Activated T-cell treated with anti-CD3 and anti-CD28 coated beads for 48 hours (primary cell): ENCODE data around the gene TRPM3.

ENCODE experiments used
- DNase-seq: peaks from one replicate; pipeline ENCODE4 v3.0.0-alpha.2; 2020; ENCODE audit warnings: low read depth

TRPM3 gene

GRCh38 chr9:70823284-70823683, 298.1 kb downstream of the TRPM3 start:
- no peak for DNase-seq

GRCh38 chr9:70817311-70817710, 304.1 kb downstream of the TRPM3 start:
- no peak for DNase-seq

- DNase-seq: no peak
These were observed 304.5 kb downstream of the TRPM3 start for GRCh38 chr9:70816891-70817290.

- no peak for DNase-seq
These were observed 305.1 kb downstream of the TRPM3 start for GRCh38 chr9:70816316-70816715.

GRCh38 chr9:70814597-70814996, 306.8 kb downstream of the TRPM3 start:
- DNase-seq: no peak

- no peak for DNase-seq
These were observed 308.3 kb downstream of the TRPM3 start for GRCh38 chr9:70813141-70813540.

GRCh38 chr9:70811638-70812037, 309.8 kb downstream of the TRPM3 start:
- DNase-seq: no peak

- DNase-seq: no peak
These were observed 314.5 kb downstream of the TRPM3 start for GRCh38 chr9:70806875-70807274.

- no peak for DNase-seq
These were observed 315.5 kb downstream of the TRPM3 start for GRCh38 chr9:70805949-70806348.

GRCh38 chr9:70802758-70803436, 318.5 kb downstream of the TRPM3 start:
- no peak for DNase-seq

GRCh38 chr9:70802206-70802605, 319.2 kb downstream of the TRPM3 start:
- DNase-seq: no peak

GRCh38 chr9:70801181-70801829, 320.1 kb downstream of the TRPM3 start:
- no peak for DNase-seq

- DNase-seq: no peak
These were observed 323.4 kb downstream of the TRPM3 start for GRCh38 chr9:70798018-70798417.

- no peak for DNase-seq
These were observed 325.6 kb downstream of the TRPM3 start for GRCh38 chr9:70795841-70796240.

GRCh38 chr9:70792796-70793195, 328.6 kb downstream of the TRPM3 start:
- no peak for DNase-seq

GRCh38 chr9:70791936-70792335, 329.5 kb downstream of the TRPM3 start:
- no peak for DNase-seq

GRCh38 chr9:70789086-70789485, 332.3 kb downstream of the TRPM3 start:
- DNase-seq: no peak

GRCh38 chr9:70784456-70784855, 337.0 kb downstream of the TRPM3 start:
- DNase-seq: no peak

- no peak for DNase-seq
These were observed 342.9 kb downstream of the TRPM3 start for GRCh38 chr9:70778568-70778967.

- DNase-seq: no peak
These were observed 347.8 kb downstream of the TRPM3 start for GRCh38 chr9:70773579-70773978.

GRCh38 chr9:70772601-70773000, 348.8 kb downstream of the TRPM3 start:
- DNase-seq: no peak

- no peak for DNase-seq
These were observed 355.5 kb downstream of the TRPM3 start for GRCh38 chr9:70765946-70766345.

GRCh38 chr9:70761139-70761670, 360.2 kb downstream of the TRPM3 start:
- DNase-seq: no peak

GRCh38 chr9:70760228-70760627, 361.2 kb downstream of the TRPM3 start:
- DNase-seq: no peak
